ENCODE data around the gene SLC9B2. TPM values are rescaled to one million over a fixed set of nuclear protein-coding genes. Genes with fewer than 3 reads are reported as not detected.

SLC9B2 gene
- total and polyA plus RNA-seq, 2 donors (not counting 1 experiment from before 2014, with no cell fraction given) = 16.4 to 37.6 TPM

GRCh38 chr4:103086551-103086950 lies 10.0 kb upstream of the SLC9B2 start:
- TF ChIP-seq, protein P1, sequence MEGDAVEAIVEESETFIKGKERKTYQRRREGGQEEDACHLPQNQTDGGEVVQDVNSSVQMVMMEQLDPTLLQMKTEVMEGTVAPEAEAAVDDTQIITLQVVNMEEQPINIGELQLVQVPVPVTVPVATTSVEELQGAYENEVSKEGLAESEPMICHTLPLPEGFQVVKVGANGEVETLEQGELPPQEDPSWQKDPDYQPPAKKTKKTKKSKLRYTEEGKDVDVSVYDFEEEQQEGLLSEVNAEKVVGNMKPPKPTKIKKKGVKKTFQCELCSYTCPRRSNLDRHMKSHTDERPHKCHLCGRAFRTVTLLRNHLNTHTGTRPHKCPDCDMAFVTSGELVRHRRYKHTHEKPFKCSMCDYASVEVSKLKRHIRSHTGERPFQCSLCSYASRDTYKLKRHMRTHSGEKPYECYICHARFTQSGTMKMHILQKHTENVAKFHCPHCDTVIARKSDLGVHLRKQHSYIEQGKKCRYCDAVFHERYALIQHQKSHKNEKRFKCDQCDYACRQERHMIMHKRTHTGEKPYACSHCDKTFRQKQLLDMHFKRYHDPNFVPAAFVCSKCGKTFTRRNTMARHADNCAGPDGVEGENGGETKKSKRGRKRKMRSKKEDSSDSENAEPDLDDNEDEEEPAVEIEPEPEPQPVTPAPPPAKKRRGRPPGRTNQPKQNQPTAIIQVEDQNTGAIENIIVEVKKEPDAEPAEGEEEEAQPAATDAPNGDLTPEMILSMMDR (IDR thresholded peaks at IDR 0.05) = no peak
- no peak for TF ChIP-seq EZH2 (IDR thresholded peaks at IDR 0.05; ENCODE audit: borderline replicate concordance, insufficient read depth, low read depth, low read length, poor library complexity, severe bottlenecking)
- Histone ChIP-seq H3K4me1 (ENCODE audit: control insufficient read depth in 2 of 2, insufficient read depth in 2 of 2, low read length in 2 of 2) (peaks cover 0 to 2% of the 10 kb centered on the region in 2 donors), H4K20me1 (ENCODE audit: control insufficient read depth, insufficient read depth, low read length, poor library complexity, severe bottlenecking) (no peaks in the 10 kb centered on the region), H3K27me3 (replicated peaks in 1 of 4; ENCODE audit: control extremely low read depth in 1 of 4, control insufficient read depth in 3 of 4, insufficient read depth in 4 of 4, low read length in 3 of 4) (no peaks in the 10 kb centered on the region), H3K27ac (ENCODE audit: low read length in 2 of 2) (no peak overlapping the region), H3K4me3 (ENCODE audit: control extremely low read depth in 1 of 5, extremely low read depth in 1 of 5, insufficient read depth in 1 of 5, low read depth in 2 of 5, low read length in 4 of 5) (no peak overlapping the region), H3K79me2 (ENCODE audit: control insufficient read depth, insufficient read depth, low read length) (no peaks in the 10 kb centered on the region), H3K9ac (ENCODE audit: low read length) (no peak overlapping the region), H3K9me3 (ENCODE audit: control extremely low read depth in 1 of 3, control insufficient read depth in 2 of 3, insufficient read depth in 1 of 3, low read length in 2 of 3) (no peaks in the 10 kb centered on the region), H2AFZ (ENCODE audit: insufficient read depth, low read depth, low read length, poor library complexity, severe bottlenecking) (no peak overlapping the region), H3K36me3 (replicated peaks in 1 of 2; ENCODE audit: control extremely low read depth in 1 of 2, control insufficient read depth in 1 of 2, extremely low read depth in 1 of 2, insufficient read depth in 2 of 2, low read length in 1 of 2) (peaks cover 7 to 18% of the 10 kb centered on the region in 2 experiments), H3K4me2 (replicated peaks; ENCODE audit: low read depth, low read length, poor library complexity, severe bottlenecking) (no peak overlapping the region)
- no peaks in the 10 kb centered on the region for H3K9me3 Mint-ChIP-seq (ENCODE audit: insufficient read depth)
- no peak for ATAC-seq (ENCODE audit: low read depth)
- intact Hi-C loops (cut with micrococcal nuclease) = no loop called here
- H3K4me1 Mint-ChIP-seq = peaks cover 2% of the 10 kb centered on the region
- ChIA-PET POLR2A (no interaction called here), CTCF (interaction anchor here (0.7 kb wide), 2 partner anchors 9 to 637 kb away, joined by 4 read pairs; no protein-coding TSS in a partner anchor)
- no peak for DNase-seq
- no CpG with 5 or more reads among the region's 1 CpG for WGBS (ENCODE audit: insufficient coverage)
- no peak overlapping the region for H3K4me3 Mint-ChIP-seq
- no peak overlapping the region for H3K27ac Mint-ChIP-seq
- H3K27me3 Mint-ChIP-seq = no peaks in the 10 kb centered on the region

DNA sequence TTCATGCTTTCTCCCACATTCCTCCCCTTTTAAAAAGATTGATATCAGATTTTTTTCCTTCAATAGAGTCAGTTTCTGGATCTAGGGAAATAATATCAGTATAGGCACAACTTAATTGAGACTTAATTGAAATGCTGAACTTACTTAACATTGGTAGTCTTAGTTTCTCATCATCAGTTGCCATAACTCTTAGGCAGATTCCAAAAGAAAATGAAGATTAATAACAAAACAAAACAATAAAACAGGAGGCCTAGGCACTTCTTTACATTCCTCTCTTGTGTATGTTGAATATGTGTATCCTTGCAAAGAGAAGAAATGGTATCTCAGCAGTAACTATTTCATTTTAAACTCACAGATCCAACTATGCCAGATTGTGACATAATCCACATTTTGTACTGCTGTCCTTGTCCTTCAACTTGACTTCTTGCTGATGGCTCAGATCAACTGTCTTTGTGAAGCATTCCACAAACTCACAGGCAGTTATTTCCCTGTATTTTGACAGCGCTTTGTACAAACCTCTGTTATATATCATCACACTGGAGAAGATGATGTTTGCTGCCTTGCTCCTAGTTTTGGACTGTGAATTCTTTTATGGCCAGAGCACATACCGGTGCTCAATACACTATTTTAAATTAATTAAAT lies 9.1 kb upstream of the SLC9B2 start:
- Histone ChIP-seq H3K27me3 (replicated peaks in 1 of 4; ENCODE audit: control extremely low read depth in 1 of 4, control insufficient read depth in 3 of 4, insufficient read depth in 4 of 4, low read length in 3 of 4) (no peaks in the 10 kb centered on the region), H3K4me2 (replicated peaks; ENCODE audit: low read depth, low read length, poor library complexity, severe bottlenecking) (no peak overlapping the region), H3K27ac (ENCODE audit: low read length in 2 of 2) (no peak overlapping the region), H3K4me3 (ENCODE audit: control extremely low read depth in 1 of 5, extremely low read depth in 1 of 5, insufficient read depth in 1 of 5, low read depth in 2 of 5, low read length in 4 of 5) (no peak overlapping the region), H3K36me3 (replicated peaks in 1 of 2; ENCODE audit: control extremely low read depth in 1 of 2, control insufficient read depth in 1 of 2, extremely low read depth in 1 of 2, insufficient read depth in 2 of 2, low read length in 1 of 2) (peaks cover 7 to 17% of the 10 kb centered on the region in 2 experiments), H4K20me1 (ENCODE audit: control insufficient read depth, insufficient read depth, low read length, poor library complexity, severe bottlenecking) (no peaks in the 10 kb centered on the region), H3K79me2 (ENCODE audit: control insufficient read depth, insufficient read depth, low read length) (no peaks in the 10 kb centered on the region), H3K9ac (ENCODE audit: low read length) (no peak overlapping the region), H3K9me3 (ENCODE audit: control extremely low read depth in 1 of 3, control insufficient read depth in 2 of 3, insufficient read depth in 1 of 3, low read length in 2 of 3) (no peaks in the 10 kb centered on the region), H3K4me1 (ENCODE audit: control insufficient read depth in 2 of 2, insufficient read depth in 2 of 2, low read length in 2 of 2) (no peaks in the 10 kb centered on the region), H2AFZ (ENCODE audit: insufficient read depth, low read depth, low read length, poor library complexity, severe bottlenecking) (no peak overlapping the region)
- H3K27me3 Mint-ChIP-seq = no peaks in the 10 kb centered on the region
- TF ChIP-seq EZH2 (IDR thresholded peaks at IDR 0.05; ENCODE audit: borderline replicate concordance, insufficient read depth, low read depth, low read length, poor library complexity, severe bottlenecking) = no peak
- TF ChIP-seq, protein P1 (IDR thresholded peaks at IDR 0.05) = no peak
- H3K9me3 Mint-ChIP-seq (ENCODE audit: insufficient read depth) = no peaks in the 10 kb centered on the region
- ChIA-PET CTCF (interaction anchor here (0.7 kb wide), 1 partner anchor 637 kb away, joined by 4 read pairs; no protein-coding TSS in a partner anchor), POLR2A (no interaction called here)
- no CpG with 5 or more reads among the region's 2 CpGs for WGBS (ENCODE audit: insufficient coverage)
- H3K4me3 Mint-ChIP-seq = no peak overlapping the region
- ATAC-seq (ENCODE audit: low read depth) (no peak), DNase-seq (no peak)
- no peak overlapping the region for H3K27ac Mint-ChIP-seq
- intact Hi-C loops (cut with micrococcal nuclease) = no loop called here
- H3K4me1 Mint-ChIP-seq = no peaks in the 10 kb centered on the region

All from B cell (primary cell).